HepG2 (cell line): ENCODE data around the gene GNGT2. TPM values are rescaled to one million over a fixed set of nuclear protein-coding genes. Genes with fewer than 3 reads are reported as not detected.

Experiments
- ATF1 ChIP-seq: IDR thresholded peaks from 2 replicates; pipeline ENCODE4 v1.6.1; 2016; ENCODE audit warnings: mild to moderate bottlenecking, control low read depth
- DPF2 ChIP-seq: sonication (generic); formaldehyde crosslinking; IDR thresholded peaks from 2 replicates; pipeline ENCODE4 v1.4.0; 2020; ENCODE audit warnings: mild to moderate bottlenecking, low read depth, missing genetic modification reagents, borderline replicate concordance
- ELF4 ChIP-seq: sonication (generic); formaldehyde crosslinking; IDR thresholded peaks from 2 replicates; pipeline ENCODE4 v1.5.0; 2020; ENCODE audit warnings: missing genetic modification reagents, mild to moderate bottlenecking, moderate library complexity, borderline replicate concordance
- FOXK2 ChIP-seq: fragments of 450-650 bp; IDR thresholded peaks from 2 replicates; pipeline ENCODE4 v1.6.1; 2016
- FOXP1 ChIP-seq, 2 experiments: fragments of 450-650 bp in 1 of 2; IDR thresholded peaks; 2 replicates each; pipeline ENCODE4 v1.6.1; 2017 to 2018; ENCODE audit warnings: antibody characterized with exemption in 1 of 2
- JDP2 ChIP-seq: sonication (generic); formaldehyde crosslinking; IDR thresholded peaks from 2 replicates; pipeline ENCODE4 v1.8.1; 2022; ENCODE audit warnings: missing genetic modification reagents, borderline replicate concordance
- LBX2 ChIP-seq: sonication (generic); formaldehyde crosslinking; IDR thresholded peaks from 2 replicates; pipeline ENCODE4 v1.5.0; 2020; ENCODE audit warnings: missing genetic modification reagents, mild to moderate bottlenecking, borderline replicate concordance
- MLLT10 ChIP-seq: sonication (generic); formaldehyde crosslinking; IDR thresholded peaks from 2 replicates; pipeline ENCODE4 v1.4.0; 2020; ENCODE audit warnings: missing genetic modification reagents
- MTA3 ChIP-seq: sonication (generic); formaldehyde crosslinking; IDR thresholded peaks from 2 replicates; pipeline ENCODE4 v1.4.0; 2020; ENCODE audit warnings: missing genetic modification reagents
- PAF1 ChIP-seq: IDR thresholded peaks from 2 replicates; pipeline ENCODE4 v1.6.1; 2016; ENCODE audit warnings: missing genetic modification reagents, missing compliant biosample characterization
- PCBP1 ChIP-seq: fragments of 200-400 bp; formaldehyde crosslinking; IDR thresholded peaks from 2 replicates; pipeline ENCODE4 v1.6.1; 2017; ENCODE audit warnings: mild to moderate bottlenecking, low read depth, low read length, borderline replicate concordance
- SMAD1 ChIP-seq: sonication (generic); formaldehyde crosslinking; IDR thresholded peaks from 2 replicates; pipeline ENCODE4 v1.4.0; 2020; ENCODE audit warnings: missing genetic modification reagents, low read depth, mild to moderate bottlenecking, borderline replicate concordance
- SNAPC5 ChIP-seq: sonication (generic); formaldehyde crosslinking; IDR thresholded peaks from 2 replicates; pipeline ENCODE4 v1.8.1; 2023; ENCODE audit warnings: mild to moderate bottlenecking, missing genetic modification reagents, borderline replicate concordance
- YEATS2 ChIP-seq: sonication (generic); formaldehyde crosslinking; IDR thresholded peaks from 2 replicates; pipeline ENCODE4 v1.4.0; 2020; ENCODE audit warnings: missing genetic modification reagents, borderline replicate concordance
- ZNF10 ChIP-seq: sonication (generic); formaldehyde crosslinking; IDR thresholded peaks from 2 replicates; pipeline ENCODE4 v1.4.0; 2020; ENCODE audit warnings: mild to moderate bottlenecking, low read depth, missing genetic modification reagents, borderline replicate concordance
- ZNF143 ChIP-seq: sonication (generic); formaldehyde crosslinking; IDR thresholded peaks from 2 replicates; pipeline ENCODE4 v1.4.0; 2020; ENCODE audit warnings: missing genetic modification reagents
- ZNF282 ChIP-seq: fragments of 450-650 bp; IDR thresholded peaks from 2 replicates; pipeline ENCODE4 v1.6.1; 2018; ENCODE audit not compliant: partially characterized antibody
- ZNF816 ChIP-seq: sonication (generic); formaldehyde crosslinking; IDR thresholded peaks from 2 replicates; pipeline ENCODE4 v1.8.0; 2022; ENCODE audit warnings: missing genetic modification reagents, mild to moderate bottlenecking, borderline replicate concordance
- ZNF839 ChIP-seq: sonication (generic); formaldehyde crosslinking; IDR thresholded peaks from 2 replicates; pipeline ENCODE4 v1.4.0; 2020; ENCODE audit warnings: missing genetic modification reagents, mild to moderate bottlenecking, borderline replicate concordance
- polyA plus RNA-seq, 8 experiments: library from polyadenylated mRNA; depleted of rRNA in 3 of 8; stranded (reverse) in 7 of 8; unstranded in 1 of 8; fragments of >200 nt; fragmentation: Illumina TruSeq in 4 of 8; extraction: Trizol in 4 of 8; gene quantifications; 2 replicates each; pipeline versions ENCODE4 v1.2.1 to v1.2.3, GENCODE V29; 2011 to 2016; ENCODE audit warnings: low read depth in 4 of 8, missing spikeins in 1 of 8, mixed read lengths in 1 of 8; ENCODE audit not compliant: insufficient read depth in 1 of 8
- total RNA-seq, 5 experiments: library from RNA; depleted of rRNA; stranded (reverse); fragments of >200 nt; fragmentation: Illumina TruSeq; extraction: Trizol; gene quantifications; 2 replicates each; pipeline ENCODE4 v1.2.3, GENCODE V29; 2016; ENCODE audit warnings: low read depth in 1 of 5
- TF ChIP-seq, protein P1 (sequence below): IDR thresholded peaks from 2 replicates; pipeline ENCODE4 v1.6.1; 2016

GNGT2 gene
- total and polyA plus RNA-seq, 2 of the 13 experiments (the other 11 are each of a cell fraction or from before 2014, with no cell fraction given) = not detected

DNA sequence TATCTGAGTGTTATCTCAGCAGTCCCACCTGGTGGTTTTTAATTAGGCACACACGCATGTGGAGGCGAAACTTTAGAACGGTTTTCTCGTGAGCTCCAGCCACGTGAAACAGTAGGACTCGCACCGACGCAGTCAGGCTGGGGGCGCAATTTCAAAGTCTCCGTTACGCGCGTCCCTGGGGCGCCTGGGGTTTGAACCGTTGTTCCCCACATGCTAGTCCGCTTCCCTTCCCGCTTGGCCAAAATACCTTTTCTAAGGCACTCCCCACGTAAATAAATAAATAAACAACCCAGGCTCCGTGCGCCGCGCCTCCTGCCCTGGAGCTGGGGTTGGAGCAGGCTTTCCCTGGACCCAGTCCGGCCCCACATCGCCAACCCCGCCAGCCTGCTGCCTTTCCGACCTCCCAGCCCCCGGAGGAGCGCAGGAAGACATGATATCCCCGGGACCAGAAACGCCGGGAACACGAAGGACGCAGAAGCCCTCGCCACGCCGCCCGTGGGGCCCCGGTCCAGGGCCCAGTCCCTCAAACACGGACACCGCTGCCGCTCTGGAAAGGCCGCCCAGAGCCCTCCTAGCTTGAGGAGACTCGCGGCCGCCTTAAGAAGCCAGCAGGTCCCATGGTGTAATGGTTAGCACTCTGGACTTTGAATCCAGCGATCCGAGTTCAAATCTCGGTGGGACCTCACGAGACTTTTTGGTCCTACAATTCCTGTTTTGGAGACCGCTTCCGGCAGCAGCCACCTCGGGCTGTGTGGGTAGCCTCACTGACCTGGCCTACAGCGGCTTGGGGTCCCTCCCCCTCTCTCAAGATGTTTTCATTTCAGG lies 18.2 kb downstream of the GNGT2 start (continued):
- TF ChIP-seq DPF2 (no peak), YEATS2 (peak; percentile 68), ELF4 (peak; percentile 62), JDP2 (CRISPR knock-in tag) (no peak), FOXP1 (IDR thresholded peaks at IDR 0.05) (no peak), FOXP1 (CRISPR knock-in tag; IDR thresholded peaks at IDR 0.05) (peak; percentile 65), SNAPC5 (CRISPR knock-in tag) (peak; percentile 95; the same call in 1 of the 2 replicates), FOXK2 (no peak), ZNF816 (CRISPR knock-in tag) (peak; percentile 98; the same call in 1 of the 2 replicates), ZNF143 (CRISPR knock-in tag) (no peak; the same call in 1 of the 2 replicates), MTA3 (no peak), SMAD1 (CRISPR knock-in tag) (peak; percentile 70; the same call in 1 of the 2 replicates), LBX2 (peak; percentile 12; the same call in 1 of the 2 replicates), ZNF839 (CRISPR knock-in tag) (0 out of 2 replicates have a peak, but pooled peaks have one; percentile 40), ZNF10 (CRISPR knock-in tag) (no peak), ZNF282 (no peak), PAF1 (CRISPR knock-in tag) (no peak), MLLT10 (CRISPR knock-in tag) (no peak), ATF1 (CRISPR knock-in tag) (peak; percentile 74; the same call in 1 of the 2 replicates), PCBP1 (no peak)
- TF ChIP-seq, protein P1, sequence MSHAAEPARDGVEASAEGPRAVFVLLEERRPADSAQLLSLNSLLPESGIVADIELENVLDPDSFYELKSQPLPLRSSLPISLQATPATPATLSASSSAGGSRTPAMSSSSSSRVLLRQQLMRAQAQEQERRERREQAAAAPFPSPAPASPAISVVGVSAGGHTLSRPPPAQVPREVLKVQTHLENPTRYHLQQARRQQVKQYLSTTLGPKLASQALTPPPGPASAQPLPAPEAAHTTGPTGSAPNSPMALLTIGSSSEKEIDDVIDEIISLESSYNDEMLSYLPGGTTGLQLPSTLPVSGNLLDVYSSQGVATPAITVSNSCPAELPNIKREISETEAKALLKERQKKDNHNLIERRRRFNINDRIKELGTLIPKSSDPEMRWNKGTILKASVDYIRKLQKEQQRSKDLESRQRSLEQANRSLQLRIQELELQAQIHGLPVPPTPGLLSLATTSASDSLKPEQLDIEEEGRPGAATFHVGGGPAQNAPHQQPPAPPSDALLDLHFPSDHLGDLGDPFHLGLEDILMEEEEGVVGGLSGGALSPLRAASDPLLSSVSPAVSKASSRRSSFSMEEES (CRISPR knock-in tag) = peak; percentile 78
- TF ChIP-seq, all 625 proteins: peak for 440
